Smooth muscle cell of the brain vasculature (primary cell): ENCODE data around the gene DCST2.
A peak's percentile ranks its signal among the peaks of the same experiment; 100 is the strongest.
"Not testable (repeated sequence)": the region's sequence is repeated elsewhere in the genome, so short reads cannot be mapped to it uniquely, and the experiment has no call there.

Experiments used
- DNase-seq: peaks from one replicate; pipeline ENCODE4 v3.0.0-alpha.2; 2012; ENCODE audit warnings: low read depth, low spot score

Gene DCST2

DNA sequence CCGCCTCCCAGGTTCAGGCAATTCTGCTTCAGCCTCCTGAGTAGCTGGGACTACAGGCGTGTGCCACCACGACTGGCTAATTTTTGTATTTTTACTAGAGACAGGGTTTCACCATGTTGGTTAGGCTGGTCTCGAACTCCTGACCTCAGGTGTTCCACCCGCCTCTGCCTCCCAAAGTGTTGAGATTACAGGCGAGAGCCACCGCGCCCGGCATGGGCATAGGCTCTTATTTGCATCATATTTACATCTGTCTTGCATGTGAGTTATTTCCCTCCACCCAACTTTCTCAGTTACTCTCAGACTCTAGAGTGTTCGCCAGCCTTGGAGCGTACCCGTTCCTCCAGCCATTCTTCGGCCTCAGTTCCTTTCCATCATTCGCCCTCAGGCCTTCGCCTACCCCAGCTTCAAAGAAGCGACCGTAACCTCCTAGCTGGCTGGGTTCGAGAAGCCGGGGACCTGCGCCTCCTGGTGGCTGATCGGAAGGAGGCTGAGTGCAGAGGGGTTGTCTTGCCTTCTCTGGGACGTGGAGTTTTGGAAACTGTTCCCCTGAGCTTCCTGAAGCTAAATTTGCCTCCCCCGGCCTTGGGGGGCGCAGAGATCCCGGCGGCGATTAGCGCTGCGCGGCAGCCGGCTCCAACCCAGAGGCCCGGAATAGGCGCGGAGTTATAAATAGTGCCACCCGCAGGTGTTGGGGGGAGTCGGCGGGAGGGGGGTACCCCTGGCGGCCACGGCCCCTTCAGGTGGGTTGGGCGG is 34.6 kb downstream of the DCST2 start:
- DNase-seq = no peak

- no peak for DNase-seq
Observed at GRCh38 chr1:154998201-154998780, 35.3 kb downstream of the DCST2 start.

- no peak for DNase-seq
Observed at GRCh38 chr1:154996966-154997701, 36.4 kb downstream of the DCST2 start.

- not testable (repeated sequence) for DNase-seq
Observed at GRCh38 chr1:154995301-154995983, 38.1 kb downstream of the DCST2 start.

- DNase-seq = no peak
Observed at GRCh38 chr1:154994591-154994990, 39.0 kb downstream of the DCST2 start.

- no peak for DNase-seq
Observed at GRCh38 chr1:154994269-154994587, 39.4 kb downstream of the DCST2 start.

DNA sequence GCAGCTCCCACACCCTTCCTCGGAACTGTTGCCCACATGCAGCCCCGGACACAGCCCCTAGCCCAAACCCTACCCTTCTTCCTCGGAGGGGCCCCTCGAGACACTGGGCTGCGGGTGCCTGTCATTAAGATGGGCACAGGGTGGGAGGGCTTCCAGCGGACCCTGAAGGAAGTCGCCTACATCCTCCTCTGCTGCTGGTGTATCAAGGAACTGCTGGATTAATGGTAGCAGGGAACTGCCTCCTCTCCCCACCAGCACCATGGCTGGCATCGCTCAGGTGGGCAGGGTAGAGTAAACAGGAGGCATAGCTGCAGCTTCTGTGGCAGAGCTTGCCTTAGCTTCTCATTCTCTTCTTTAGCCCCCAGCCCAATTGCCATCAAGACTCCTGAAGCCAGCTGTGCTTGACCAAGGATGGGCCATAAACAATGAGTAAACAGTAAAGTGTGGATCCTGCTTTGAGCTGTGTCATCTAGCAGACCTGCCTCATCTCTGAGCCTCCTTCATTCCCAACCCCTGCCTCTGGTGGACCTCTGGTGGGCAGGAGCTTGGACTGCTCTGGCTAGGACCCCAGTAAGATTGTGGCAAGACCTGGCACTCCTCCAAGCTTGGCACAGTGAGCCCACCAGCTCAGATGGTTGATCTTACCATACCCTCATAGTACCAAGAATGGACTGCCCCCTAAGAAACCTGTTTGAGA is 39.9 kb downstream of the DCST2 start, which contains the start of gene LENEP:
Gene LENEP (plus strand): TSS at position 15 of the 697 bp plus-strand sequence. CDS start 22 bp downstream, at position 37.
- no peak for DNase-seq

- no peak for DNase-seq
Observed at GRCh38 chr1:154992721-154993571, 40.6 kb downstream of the DCST2 start.

GRCh38 chr1:154990276-154990675 is 43.3 kb downstream of the DCST2 start:
- DNase-seq = no peak

GRCh38 chr1:154989195-154989860 is 44.3 kb downstream of the DCST2 start:
- no peak for DNase-seq

DNA sequence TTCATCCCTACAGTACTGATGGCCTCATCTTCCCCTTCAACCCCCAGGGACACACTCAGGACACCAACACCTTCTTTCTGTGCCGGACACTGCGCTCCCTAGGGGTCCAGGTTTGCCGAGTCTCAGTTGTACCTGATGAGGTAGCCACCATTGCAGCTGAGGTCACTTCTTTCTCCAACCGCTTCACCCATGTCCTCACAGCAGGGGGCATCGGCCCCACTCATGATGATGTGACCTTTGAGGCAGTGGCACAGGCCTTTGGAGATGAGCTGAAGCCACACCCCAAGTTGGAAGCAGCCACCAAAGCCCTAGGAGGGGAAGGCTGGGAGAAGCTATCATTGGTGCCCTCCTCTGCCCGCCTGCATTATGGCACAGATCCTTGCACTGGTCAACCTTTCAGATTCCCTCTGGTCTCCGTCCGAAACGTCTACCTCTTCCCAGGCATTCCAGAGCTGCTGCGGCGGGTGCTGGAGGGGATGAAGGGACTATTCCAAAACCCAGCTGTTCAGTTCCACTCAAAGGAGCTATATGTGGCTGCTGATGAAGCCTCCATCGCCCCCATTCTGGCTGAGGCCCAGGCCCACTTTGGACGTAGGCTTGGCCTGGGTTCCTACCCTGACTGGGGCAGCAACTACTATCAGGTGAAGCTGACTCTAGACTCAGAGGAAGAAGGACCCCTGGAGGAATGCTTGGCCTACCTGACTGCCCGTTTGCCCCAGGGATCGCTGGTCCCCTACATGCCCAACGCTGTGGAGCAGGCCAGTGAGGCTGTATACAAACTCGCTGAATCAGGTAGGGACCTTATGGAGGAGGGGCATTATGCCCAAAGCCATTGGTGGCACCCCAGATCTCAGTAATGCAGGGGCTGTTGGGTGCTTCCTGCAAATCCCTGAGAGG is 45.3 kb downstream of the DCST2 start:
- DNase-seq = no peak

DNA sequence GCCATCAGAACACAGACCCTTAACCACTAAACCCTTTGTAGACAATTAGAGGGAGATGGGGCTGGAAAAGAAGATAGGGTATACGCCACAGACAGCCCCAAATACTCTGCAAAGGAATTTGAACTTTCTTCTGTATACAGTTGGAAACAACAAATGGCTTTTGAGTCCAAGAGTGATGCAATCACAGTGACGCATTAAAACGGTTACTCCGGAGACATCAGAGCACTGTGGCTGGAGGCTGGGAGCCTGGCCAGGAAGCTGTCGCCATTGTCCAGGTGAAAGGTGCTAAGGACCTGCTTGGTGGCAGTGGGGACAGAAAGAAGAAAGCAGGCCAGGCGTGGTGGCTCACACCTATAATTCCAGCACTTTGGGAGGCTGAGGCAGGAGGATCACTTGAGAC is 46.3 kb downstream of the DCST2 start:
- no peak for DNase-seq

GRCh38 chr1:154986736-154987135 is 46.8 kb downstream of the DCST2 start:
- DNase-seq = not testable (repeated sequence)

GRCh38 chr1:154983776-154984466 is 49.7 kb downstream of the DCST2 start:
- DNase-seq = no peak

DNA sequence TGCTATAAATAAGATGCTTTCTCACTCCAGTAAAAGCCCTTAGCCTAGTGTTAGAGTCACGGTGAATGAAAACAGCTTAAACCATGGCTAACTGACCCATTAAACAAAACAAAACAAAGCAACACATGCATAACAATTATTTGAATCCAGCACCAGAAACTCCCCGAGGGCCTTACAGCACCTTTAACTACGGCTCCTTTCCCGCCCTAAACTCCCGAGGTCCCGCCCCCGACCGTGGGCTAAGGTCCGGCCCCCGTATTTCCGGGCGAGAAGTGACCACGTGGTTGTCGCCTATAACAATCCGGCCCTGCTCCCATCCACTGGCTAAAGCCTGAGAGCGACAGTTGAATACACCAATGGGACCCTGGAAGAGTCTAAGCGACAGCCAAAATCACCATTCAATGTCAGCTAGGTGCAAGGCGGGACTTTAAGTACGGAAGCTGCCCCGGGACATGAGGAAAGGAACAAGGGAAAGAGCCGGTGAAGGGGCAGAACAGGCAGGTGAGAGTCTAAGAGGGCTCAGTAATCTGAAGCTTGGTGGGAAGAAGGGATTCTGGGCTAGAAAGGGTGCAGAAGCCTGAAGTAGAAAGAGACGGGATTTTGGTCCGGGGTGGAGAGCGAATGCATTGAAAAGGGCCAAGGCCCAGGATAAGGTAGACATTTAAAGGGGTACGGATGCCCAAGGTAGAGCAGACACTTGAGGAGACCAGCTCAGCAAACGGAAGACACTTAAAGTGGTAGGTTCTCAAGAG is 50.5 kb downstream of the DCST2 start, which contains the start of gene FLAD1:
Gene FLAD1 (plus strand): TSS at position 448 of the 752 bp plus-strand sequence. CDS start 351 bp downstream, outside the sequence.
- peak; percentile 98 for DNase-seq

DNA sequence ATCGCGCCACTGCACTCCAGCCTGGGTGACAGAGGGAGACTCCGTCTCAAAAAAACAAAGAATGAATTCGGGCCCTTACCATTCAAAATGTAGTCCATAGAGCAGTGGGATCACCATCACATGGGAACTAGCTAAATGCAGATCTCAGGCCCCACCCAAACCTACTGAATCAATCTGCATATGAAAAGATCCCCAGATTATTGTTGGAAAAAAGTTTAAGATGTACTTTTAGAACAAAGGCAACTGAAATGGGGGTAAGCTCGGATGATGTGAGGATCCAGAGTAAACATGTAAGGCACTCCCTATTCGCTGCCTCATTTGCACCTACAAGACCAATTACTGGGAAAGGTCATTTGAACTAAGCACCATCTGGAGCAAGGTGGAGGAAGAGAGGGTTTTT is 51.2 kb downstream of the DCST2 start:
- DNase-seq = no peak

DNA sequence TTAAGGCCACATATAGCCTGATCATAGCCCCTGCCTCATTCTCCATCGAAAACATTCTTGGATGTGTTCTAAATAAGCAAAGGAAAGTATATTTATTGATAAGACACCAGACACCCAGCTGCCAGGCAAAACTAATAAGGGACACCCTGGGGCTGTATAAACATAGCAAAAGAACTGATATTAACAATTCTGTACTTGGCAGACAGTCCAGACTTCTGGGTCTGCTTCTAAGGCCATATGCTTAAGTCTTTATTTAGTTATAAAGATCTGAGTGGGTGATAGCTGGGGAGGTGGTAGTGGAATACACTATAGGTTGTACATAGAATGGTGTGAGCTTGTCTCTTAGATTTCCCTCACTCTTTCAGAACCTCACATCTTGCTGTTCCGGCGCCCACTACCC is 55.2 kb downstream of the DCST2 start:
- no peak for DNase-seq

DNA sequence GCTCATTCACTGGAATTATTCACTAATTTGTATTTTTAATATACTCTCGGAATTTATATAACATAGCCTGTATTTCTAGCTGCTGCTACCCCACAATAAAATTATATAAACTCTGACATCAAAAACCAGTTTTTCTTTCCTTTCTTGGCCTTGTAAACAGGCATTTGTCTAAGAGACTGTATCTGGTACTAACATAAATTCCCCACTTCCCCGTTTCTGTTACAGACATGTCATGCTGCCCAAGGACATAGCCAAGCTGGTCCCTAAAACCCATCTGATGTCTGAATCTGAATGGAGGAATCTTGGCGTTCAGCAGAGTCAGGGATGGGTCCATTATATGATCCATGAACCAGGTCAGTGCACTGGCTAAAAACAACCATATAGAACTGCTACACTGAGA is 55.8 kb downstream of the DCST2 start:
- DNase-seq = not testable (repeated sequence)
